K562 (cell line): ENCODE data around the gene CERS4.
"Not testable (repeated sequence)": the region's sequence is repeated elsewhere in the genome, so short reads cannot be mapped to it uniquely, and the experiment has no call there.

Source experiments
- BCL6 ChIP-seq: fragments of 250-450 bp; sonication (Bioruptor Pico); IDR thresholded peaks from 2 replicates; pipeline ENCODE4 v1.4.0; 2020
- ESRRA ChIP-seq: fragments of 450-650 bp; IDR thresholded peaks from 2 replicates; pipeline ENCODE4 v1.6.1; 2014; ENCODE audit warnings: low read depth, mild to moderate bottlenecking, moderate library complexity, borderline replicate concordance
- FOSL1 ChIP-seq: fragments of 200-800 bp; sonication (Bioruptor generic); conservative IDR thresholded peaks from 2 replicates; pipeline ENCODE4 v1.6.1; 2016; ENCODE audit warnings: missing genetic modification characterization, missing compliant biosample characterization
- MECOM ChIP-seq: fragments of 250-450 bp; sonication (Bioruptor Pico); IDR thresholded peaks from 2 replicates; pipeline ENCODE4 v1.8.0; 2022; ENCODE audit warnings: inconsistent platforms
- MXI1 ChIP-seq: IDR thresholded peaks from 2 replicates; pipeline ENCODE4 v1.6.1; 2011; ENCODE audit warnings: low read depth, mild to moderate bottlenecking, improper control_type of control experiment, low read length
- POLR2AphosphoS5 ChIP-seq: IDR thresholded peaks from 2 replicates; pipeline ENCODE4 v1.6.1; 2011; ENCODE audit warnings: mild to moderate bottlenecking, low read depth, low read length, moderate library complexity; ENCODE audit not compliant: control insufficient read depth, insufficient read depth
- POU5F1 ChIP-seq: fragments of 150-350 bp; IDR thresholded peaks from 2 replicates; pipeline ENCODE4 v1.6.1; 2014; ENCODE audit warnings: borderline replicate concordance, low read length, low read depth, mild to moderate bottlenecking; ENCODE audit not compliant: partially characterized antibody
- SMARCC2 ChIP-seq: fragments of 450-650 bp; IDR thresholded peaks from 2 replicates; pipeline ENCODE4 v1.6.1; 2017; ENCODE audit warnings: antibody characterized with exemption, moderate library complexity, mild to moderate bottlenecking, low read depth
- STAG1 ChIP-seq: sonication (generic); formaldehyde crosslinking; IDR thresholded peaks from 2 replicates; pipeline ENCODE4 v1.5.0; 2020; ENCODE audit warnings: missing genetic modification reagents, borderline replicate concordance
- TAF9B ChIP-seq: fragments of 450-650 bp; IDR thresholded peaks from 2 replicates; pipeline ENCODE4 v1.6.1; 2018; ENCODE audit warnings: mild to moderate bottlenecking; ENCODE audit not compliant: partially characterized antibody
- ZBTB7A ChIP-seq: IDR thresholded peaks from 2 replicates; pipeline ENCODE4 v1.6.1; 2011; ENCODE audit warnings: low read depth, mild to moderate bottlenecking, low read length, moderate library complexity, borderline replicate concordance; ENCODE audit not compliant: control insufficient read depth
- TF ChIP-seq, protein P1 (sequence below), 2 experiments: fragments of 450-650 bp; formaldehyde crosslinking in 1 of 2; IDR thresholded peaks; 2 replicates each; pipeline versions ENCODE4 v1.4.0 to v1.6.1; 2014 to 2020; ENCODE audit warnings: mild to moderate bottlenecking in 2 of 2, borderline replicate concordance in 1 of 2, low read depth in 1 of 2
- TF ChIP-seq, protein P2 (sequence below), 3 experiments: IDR thresholded peaks in 2 of 3; conservative IDR thresholded peaks in 1 of 3; 2 replicates each; pipeline ENCODE4 v1.5.1; 2011 to 2012; ENCODE audit warnings: low read length in 3 of 3, mild to moderate bottlenecking in 3 of 3, control low read depth in 2 of 3, improper control_type of control experiment in 1 of 3, inconsistent platforms in 1 of 3, low read depth in 1 of 3, mixed read lengths in 1 of 3, moderate library complexity in 1 of 3; ENCODE audit not compliant: insufficient read depth in 2 of 3

DNA sequence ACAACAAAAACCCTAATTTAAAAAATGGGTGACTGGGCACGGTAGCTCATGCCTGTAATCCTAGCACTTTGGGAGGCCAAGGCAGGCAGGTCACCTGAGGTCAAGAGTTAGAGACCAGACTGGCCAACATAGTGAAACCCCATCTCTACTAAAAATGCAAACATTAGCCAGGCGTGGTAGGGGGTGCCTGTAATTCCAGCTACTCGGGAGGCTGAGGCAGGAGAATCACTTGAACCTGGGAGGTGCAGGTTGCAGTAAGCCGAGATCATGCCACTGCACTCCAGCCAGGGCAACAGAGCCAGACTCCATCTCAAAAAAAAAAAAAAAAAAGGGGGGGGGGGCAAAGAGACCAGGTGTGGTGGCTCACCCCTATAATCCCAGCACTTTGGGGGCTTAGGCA is 55.1 kb downstream of the CERS4 start:
- TF ChIP-seq STAG1 (CRISPR knock-in tag); MXI1; TAF9B; BCL6 (CRISPR knock-in tag); ESRRA; MECOM (CRISPR knock-in tag); SMARCC2; FOSL1 (tag); ZBTB7A; POU5F1; POLR2AphosphoS5: not testable (repeated sequence)
- TF ChIP-seq, protein P1, sequence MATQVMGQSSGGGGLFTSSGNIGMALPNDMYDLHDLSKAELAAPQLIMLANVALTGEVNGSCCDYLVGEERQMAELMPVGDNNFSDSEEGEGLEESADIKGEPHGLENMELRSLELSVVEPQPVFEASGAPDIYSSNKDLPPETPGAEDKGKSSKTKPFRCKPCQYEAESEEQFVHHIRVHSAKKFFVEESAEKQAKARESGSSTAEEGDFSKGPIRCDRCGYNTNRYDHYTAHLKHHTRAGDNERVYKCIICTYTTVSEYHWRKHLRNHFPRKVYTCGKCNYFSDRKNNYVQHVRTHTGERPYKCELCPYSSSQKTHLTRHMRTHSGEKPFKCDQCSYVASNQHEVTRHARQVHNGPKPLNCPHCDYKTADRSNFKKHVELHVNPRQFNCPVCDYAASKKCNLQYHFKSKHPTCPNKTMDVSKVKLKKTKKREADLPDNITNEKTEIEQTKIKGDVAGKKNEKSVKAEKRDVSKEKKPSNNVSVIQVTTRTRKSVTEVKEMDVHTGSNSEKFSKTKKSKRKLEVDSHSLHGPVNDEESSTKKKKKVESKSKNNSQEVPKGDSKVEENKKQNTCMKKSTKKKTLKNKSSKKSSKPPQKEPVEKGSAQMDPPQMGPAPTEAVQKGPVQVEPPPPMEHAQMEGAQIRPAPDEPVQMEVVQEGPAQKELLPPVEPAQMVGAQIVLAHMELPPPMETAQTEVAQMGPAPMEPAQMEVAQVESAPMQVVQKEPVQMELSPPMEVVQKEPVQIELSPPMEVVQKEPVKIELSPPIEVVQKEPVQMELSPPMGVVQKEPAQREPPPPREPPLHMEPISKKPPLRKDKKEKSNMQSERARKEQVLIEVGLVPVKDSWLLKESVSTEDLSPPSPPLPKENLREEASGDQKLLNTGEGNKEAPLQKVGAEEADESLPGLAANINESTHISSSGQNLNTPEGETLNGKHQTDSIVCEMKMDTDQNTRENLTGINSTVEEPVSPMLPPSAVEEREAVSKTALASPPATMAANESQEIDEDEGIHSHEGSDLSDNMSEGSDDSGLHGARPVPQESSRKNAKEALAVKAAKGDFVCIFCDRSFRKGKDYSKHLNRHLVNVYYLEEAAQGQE (IDR thresholded peaks at IDR 0.05; ENCODE audit: borderline replicate concordance), result not testable (repeated sequence)
- TF ChIP-seq, protein P1 (CRISPR knock-in tag; IDR thresholded peaks at IDR 0.05; ENCODE audit: low read depth), result not testable (repeated sequence)
- TF ChIP-seq, protein P2, sequence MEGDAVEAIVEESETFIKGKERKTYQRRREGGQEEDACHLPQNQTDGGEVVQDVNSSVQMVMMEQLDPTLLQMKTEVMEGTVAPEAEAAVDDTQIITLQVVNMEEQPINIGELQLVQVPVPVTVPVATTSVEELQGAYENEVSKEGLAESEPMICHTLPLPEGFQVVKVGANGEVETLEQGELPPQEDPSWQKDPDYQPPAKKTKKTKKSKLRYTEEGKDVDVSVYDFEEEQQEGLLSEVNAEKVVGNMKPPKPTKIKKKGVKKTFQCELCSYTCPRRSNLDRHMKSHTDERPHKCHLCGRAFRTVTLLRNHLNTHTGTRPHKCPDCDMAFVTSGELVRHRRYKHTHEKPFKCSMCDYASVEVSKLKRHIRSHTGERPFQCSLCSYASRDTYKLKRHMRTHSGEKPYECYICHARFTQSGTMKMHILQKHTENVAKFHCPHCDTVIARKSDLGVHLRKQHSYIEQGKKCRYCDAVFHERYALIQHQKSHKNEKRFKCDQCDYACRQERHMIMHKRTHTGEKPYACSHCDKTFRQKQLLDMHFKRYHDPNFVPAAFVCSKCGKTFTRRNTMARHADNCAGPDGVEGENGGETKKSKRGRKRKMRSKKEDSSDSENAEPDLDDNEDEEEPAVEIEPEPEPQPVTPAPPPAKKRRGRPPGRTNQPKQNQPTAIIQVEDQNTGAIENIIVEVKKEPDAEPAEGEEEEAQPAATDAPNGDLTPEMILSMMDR (IDR thresholded peaks at IDR 0.05 in 2 of 3, conservative IDR thresholded peaks at IDR 0.05 in 1 of 3; ENCODE audit: insufficient read depth in 2 of 3, low read depth in 1 of 3, low read length in 3 of 3), result not testable (repeated sequence)
